Measurements from ENCODE around the gene OSBP2.

- TF ChIP-seq NFE2L2 (IDR thresholded peaks at IDR 0.05; ENCODE audit: low read length): no peak
- TF ChIP-seq EZH2 (conservative IDR thresholded peaks at IDR 0.05; ENCODE audit: low read depth, low read length): no peak
- TF ChIP-seq ZNF432 (CRISPR knock-in tag; IDR thresholded peaks at IDR 0.05; ENCODE audit: borderline replicate concordance): no peak
- no peak for TF ChIP-seq CTCF (CRISPR knock-in tag; IDR thresholded peaks at IDR 0.05)
- TF ChIP-seq MBNL3 (CRISPR knock-in tag; conservative IDR thresholded peaks at IDR 0.05): no peak
- TF ChIP-seq ATF3 (CRISPR knock-in tag; IDR thresholded peaks at IDR 0.05): no peak
- TF ChIP-seq ZNF670 (CRISPR knock-in tag; IDR thresholded peaks at IDR 0.05; ENCODE audit: borderline replicate concordance): no peak
These were observed 107.0 kb downstream of the OSBP2 start for GRCh38 chr22:30801695-30802094.
